Neutrophil (primary cell): ENCODE measurements around the gene IDH3G.

ENCODE experiments used
- H3K27ac ChIP-seq: fragments of 200-600 bp; sonication (generic); 2 replicates; pipeline ENCODE4 v1.5.1; 2016; ENCODE audit warnings: mild to moderate bottlenecking, moderate library complexity
- H3K27me3 ChIP-seq: fragments of 200-600 bp; sonication (generic); 2 replicates; pipeline ENCODE4 v1.6.0; 2016; ENCODE audit warnings: mild to moderate bottlenecking
- H3K36me3 ChIP-seq: fragments of 200-600 bp; sonication (generic); 2 replicates; pipeline ENCODE4 v1.5.1; 2017
- H3K4me1 ChIP-seq, 2 experiments: fragments of 200-600 bp in 1 of 2; sonication (generic) in 1 of 2; 1 replicate in 1 of 2; 2 replicates in 1 of 2; pipeline versions ENCODE4 v1.5.1 to v1.6.1; 2013 to 2016; ENCODE audit warnings: low read depth in 1 of 2, low read length in 1 of 2, mild to moderate bottlenecking in 1 of 2, moderate library complexity in 1 of 2; ENCODE audit not compliant: control insufficient read depth in 1 of 2, insufficient read depth in 1 of 2
- H3K4me3 ChIP-seq, 2 experiments: fragments of 200-600 bp in 1 of 2; sonication (generic) in 1 of 2; 1 replicate in 1 of 2; 2 replicates in 1 of 2; pipeline ENCODE4 v1.5.1; 2013 to 2016; ENCODE audit warnings: low read depth in 1 of 2, low read length in 1 of 2, mild to moderate bottlenecking in 1 of 2, moderate library complexity in 1 of 2
- H3K9me3 ChIP-seq: fragments of 200-600 bp; sonication (generic); 2 replicates; pipeline ENCODE4 v1.5.1; 2016
- TF ChIP-seq, protein P1 (sequence below): fragments of 200-600 bp; sonication (generic); IDR thresholded peaks from 2 replicates; pipeline ENCODE4 v1.5.1; 2016; ENCODE audit warnings: antibody characterized with exemption

Gene IDH3G

DNA sequence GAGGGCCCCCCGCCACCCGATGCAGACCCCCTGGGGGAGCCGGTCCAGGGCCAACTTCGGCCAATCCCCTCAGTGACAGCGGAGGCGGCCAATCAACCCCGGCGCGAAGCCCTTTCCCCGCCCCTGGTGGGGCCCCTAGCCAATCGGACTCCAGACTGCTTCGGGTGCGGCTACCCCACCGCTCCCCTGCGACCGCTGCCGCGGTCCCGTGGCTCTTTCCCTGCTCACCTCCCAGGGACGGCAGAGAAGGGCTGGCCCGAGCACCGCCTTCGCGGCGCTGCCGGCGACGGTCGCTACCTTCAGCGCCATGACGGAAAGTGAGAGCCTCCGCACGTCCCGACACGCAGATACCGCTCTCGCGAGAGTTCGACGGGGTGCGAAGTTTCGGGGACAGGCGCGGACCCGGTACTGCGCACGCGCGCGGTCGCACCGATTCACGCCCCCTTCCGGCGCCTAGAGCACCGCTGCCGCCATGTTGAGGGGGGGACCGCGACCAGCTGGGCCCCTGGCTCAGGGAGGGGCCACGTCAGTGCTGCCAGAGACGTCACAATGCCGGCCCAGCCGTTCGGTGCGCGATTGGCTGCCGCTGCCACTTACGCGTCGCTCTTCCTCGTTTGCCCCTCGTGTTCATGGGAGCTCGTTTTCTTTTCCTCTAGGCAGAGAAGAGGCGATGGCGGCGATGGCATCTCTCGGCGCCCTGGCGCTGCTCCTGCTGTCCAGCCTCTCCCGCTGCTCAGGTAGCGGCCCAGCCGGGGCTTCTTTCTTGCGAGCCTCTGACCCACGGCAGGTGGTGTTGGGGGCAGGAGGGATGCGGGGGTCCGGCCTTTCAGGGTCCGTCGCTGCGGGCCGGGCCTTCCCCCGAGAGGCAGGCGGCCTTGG lies at the start of gene IDH3G, which contains the start of gene SSR4:
Gene IDH3G (minus strand): TSS at position 358 of the 879 bp plus-strand sequence. CDS start 49 bp downstream, at position 309.
Gene SSR4 (plus strand): TSS at position 651 of the 879 bp plus-strand sequence. CDS start 20 bp downstream, at position 671.
- peaks cover 21% of the 10 kb centered on the region in 2 experiments for H3K4me1 ChIP-seq
- H3K27me3 ChIP-seq = no peaks in the 10 kb centered on the region
- peak within 1 kb of the TSS; percentile 78 to 79 for H3K4me3 ChIP-seq
- no peaks in the 10 kb centered on the region for H3K9me3 ChIP-seq
- TF ChIP-seq, protein P1, sequence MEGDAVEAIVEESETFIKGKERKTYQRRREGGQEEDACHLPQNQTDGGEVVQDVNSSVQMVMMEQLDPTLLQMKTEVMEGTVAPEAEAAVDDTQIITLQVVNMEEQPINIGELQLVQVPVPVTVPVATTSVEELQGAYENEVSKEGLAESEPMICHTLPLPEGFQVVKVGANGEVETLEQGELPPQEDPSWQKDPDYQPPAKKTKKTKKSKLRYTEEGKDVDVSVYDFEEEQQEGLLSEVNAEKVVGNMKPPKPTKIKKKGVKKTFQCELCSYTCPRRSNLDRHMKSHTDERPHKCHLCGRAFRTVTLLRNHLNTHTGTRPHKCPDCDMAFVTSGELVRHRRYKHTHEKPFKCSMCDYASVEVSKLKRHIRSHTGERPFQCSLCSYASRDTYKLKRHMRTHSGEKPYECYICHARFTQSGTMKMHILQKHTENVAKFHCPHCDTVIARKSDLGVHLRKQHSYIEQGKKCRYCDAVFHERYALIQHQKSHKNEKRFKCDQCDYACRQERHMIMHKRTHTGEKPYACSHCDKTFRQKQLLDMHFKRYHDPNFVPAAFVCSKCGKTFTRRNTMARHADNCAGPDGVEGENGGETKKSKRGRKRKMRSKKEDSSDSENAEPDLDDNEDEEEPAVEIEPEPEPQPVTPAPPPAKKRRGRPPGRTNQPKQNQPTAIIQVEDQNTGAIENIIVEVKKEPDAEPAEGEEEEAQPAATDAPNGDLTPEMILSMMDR = peak; percentile 7
- H3K36me3 ChIP-seq = peaks cover 30% of the 10 kb centered on the region
- peak within 1 kb of the TSS; percentile 95 for H3K27ac ChIP-seq

DNA sequence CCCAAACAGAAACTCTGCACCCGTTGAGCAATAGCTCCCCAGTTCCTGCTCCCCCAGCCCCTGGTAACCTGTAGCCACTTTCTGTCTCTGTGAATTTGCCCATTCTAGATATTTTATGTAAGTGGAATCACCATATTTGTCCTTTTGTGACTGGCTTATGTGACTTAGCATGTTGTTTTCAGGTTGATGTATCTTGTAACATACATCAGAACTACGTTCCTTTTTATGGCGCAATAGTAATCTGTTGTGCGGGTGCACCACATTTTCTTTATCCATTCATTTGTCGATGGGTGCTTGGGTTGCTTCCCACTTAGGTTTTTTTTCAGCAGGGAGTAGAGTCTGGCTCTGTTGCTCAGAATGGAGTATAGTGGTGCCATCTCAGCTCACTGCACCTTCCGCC lies 42.7 kb upstream of the IDH3G start:
- no peaks in the 10 kb centered on the region for H3K36me3 ChIP-seq
- no peak overlapping the region for H3K27ac ChIP-seq
- peaks cover 53% of the 10 kb centered on the region for H3K27me3 ChIP-seq
- no peak overlapping the region for H3K4me3 ChIP-seq
- H3K9me3 ChIP-seq = no peaks in the 10 kb centered on the region
- H3K4me1 ChIP-seq = no peaks in the 10 kb centered on the region
- TF ChIP-seq, protein P1 = no peak

DNA sequence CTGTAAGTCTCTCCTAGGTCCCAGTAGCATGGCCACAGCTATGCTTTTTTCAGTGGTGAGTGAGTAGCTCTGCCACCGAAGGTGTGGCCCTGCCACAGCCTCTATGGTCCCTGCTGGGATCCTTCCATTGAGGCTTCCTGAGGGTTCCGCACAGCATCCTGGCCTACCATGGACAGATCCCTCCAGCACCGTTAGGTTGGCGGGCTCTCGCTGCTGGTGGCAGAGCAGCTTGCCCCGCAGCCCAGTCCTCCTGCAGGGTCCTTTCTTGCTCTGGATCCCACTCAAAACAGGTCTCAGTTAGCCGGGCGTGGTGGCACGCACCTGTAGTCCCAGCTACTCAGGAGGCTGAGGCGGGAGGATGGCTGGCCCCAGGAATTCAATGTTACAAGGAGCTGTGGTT lies 38.6 kb upstream of the IDH3G start:
- Histone ChIP-seq H3K4me1 (no peaks in the 10 kb centered on the region), H3K9me3 (no peaks in the 10 kb centered on the region), H3K36me3 (no peaks in the 10 kb centered on the region), H3K27me3 (peaks cover 75% of the 10 kb centered on the region), H3K4me3 (no peak overlapping the region), H3K27ac (no peak overlapping the region)
- TF ChIP-seq, protein P1 = no peak

DNA sequence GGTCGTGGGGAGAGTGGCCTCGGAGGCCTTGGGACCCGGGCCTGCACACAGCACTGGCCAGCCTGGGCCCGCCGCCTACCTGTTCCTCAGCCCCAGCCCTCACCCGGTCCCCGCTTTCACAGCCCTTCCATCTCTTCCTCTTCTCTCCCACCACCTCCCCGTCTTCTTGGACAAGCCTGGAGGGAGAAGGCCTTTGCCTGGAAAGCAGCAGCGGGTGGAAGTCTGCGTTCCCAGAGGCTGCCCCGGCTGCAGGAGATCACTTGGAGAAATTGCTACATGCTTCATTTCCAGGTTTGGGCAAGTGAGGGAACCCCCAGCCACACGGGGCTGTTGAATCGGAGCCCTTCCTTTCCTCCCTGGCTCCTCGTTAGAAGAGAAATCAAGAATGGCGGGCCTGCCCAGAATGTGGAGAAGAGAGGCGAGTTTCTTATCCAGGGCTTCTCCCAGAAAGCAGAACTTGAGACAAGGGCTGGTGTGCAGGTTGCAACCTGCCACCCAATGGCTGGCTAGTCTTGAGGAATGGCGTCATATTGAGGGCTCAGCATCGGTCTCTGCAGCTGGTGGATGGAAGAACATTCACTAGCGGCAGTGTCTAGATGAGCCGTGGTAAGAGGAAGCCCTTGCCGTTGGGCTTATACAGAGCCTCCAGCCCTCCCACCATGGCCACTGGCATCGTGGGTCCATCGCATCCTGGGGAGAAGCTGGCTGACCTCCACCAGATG lies 37.4 kb upstream of the IDH3G start:
- Histone ChIP-seq H3K27me3 (peaks cover 84% of the 10 kb centered on the region), H3K9me3 (no peaks in the 10 kb centered on the region)
- TF ChIP-seq, protein P1 = no peak

DNA sequence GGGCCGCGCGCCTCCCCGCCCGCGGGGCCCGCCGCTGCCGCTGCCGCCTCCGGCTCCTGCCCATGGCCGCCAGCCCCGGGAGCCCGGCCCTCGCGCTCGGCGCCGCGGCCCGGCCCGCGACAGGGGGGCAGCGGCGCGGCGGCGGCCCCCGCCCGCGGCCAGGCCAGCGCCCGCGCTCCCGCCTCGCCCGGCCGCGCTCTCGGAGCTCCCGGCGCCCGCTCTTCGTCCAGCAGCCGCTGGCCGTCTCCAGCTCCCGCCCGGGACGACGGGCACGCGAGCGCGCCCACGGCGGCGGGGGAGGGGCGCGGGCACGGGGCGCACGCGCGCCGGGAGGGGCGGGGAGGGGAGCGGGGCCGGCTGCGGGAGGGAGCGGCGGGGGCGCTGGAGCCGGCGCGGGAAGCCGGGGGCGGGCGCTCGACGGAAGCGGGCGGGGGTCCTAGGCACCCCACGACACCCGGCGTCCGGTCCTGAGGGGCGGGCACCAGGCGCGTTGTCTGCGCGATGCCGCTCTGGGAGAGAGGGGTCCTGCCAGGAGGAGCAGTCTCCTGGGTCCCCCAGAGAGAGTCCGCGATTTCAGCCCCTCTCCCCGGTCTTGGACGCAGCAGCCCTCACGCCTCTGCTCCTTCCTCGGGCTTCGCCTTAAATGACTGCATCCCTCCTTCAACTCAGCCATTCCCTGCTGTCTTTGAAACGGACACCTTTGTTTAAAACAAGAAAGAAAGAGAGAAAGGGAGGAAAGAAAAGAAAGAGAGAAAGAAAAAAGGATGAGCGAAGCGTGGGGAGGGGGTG lies 36.7 kb upstream of the IDH3G start:
- Histone ChIP-seq H3K27me3 (peaks cover 92% of the 10 kb centered on the region), H3K4me3 (no peak overlapping the region), H3K4me1 (no peaks in the 10 kb centered on the region), H3K9me3 (no peaks in the 10 kb centered on the region), H3K27ac (no peak overlapping the region), H3K36me3 (no peaks in the 10 kb centered on the region)
- TF ChIP-seq, protein P1 = no peak

More for the DNA sequence above, 37.4 kb upstream of the IDH3G start:
- no peak overlapping the region for H3K4me3 ChIP-seq
- H3K36me3 ChIP-seq = no peaks in the 10 kb centered on the region
- no peak overlapping the region for H3K27ac ChIP-seq
- H3K4me1 ChIP-seq = no peaks in the 10 kb centered on the region
